Uterus (tissue), 2 donors: Measurements from ENCODE around the gene SLC9C2.

Experiments
- POLR2A ChIP-seq, 2 donors: fragments of 450-650 bp; IDR thresholded peaks; one replicate each; pipeline ENCODE4 v1.6.1; 2016; ENCODE audit warnings: antibody characterized with exemption in 2 of 2, mild to moderate bottlenecking in 1 of 2, moderate library complexity in 1 of 2
- TF ChIP-seq, protein P1 (sequence below), 4 experiments: fragments of 200-600 bp in 2 of 4; fragments of 450-650 bp in 2 of 4; sonication (generic) in 2 of 4; IDR thresholded peaks; one replicate each; pipeline ENCODE4 v1.5.1; 2016 to 2019; ENCODE audit warnings: antibody characterized with exemption in 4 of 4, mild to moderate bottlenecking in 2 of 4, moderate library complexity in 1 of 4

DNA sequence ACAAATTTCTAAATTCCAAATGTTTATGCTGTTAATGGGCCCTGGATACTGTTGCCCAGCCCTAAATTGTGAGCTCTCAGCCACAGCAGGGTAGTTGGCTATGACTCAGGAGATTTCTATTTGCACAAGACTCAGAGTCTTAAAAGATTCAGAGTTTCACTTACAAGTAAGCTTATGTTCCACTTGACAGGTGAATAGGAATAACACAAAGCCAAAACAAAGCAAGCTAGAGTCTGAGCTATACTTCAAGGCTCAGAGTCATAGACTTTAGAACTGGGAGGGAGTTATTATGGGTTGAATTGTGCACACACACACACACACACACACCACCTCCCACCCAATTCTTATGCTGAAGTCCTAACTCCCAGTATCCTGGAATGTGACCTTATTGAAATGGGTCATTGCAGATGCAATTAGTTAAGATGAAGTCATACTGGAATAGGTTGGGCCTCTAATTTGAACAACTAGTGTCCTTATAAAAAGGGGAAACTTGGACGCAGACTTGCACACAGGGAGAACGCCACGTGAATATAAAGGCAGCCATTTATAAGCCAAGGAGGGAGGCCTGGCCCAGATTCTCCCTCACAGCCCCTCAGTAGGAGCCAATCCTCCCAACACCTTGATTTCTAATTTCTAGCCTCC, 95.5 kb downstream of the SLC9C2 start:
- no peak for TF ChIP-seq POLR2A (IDR thresholded peaks at IDR 0.05)
- TF ChIP-seq, protein P1, sequence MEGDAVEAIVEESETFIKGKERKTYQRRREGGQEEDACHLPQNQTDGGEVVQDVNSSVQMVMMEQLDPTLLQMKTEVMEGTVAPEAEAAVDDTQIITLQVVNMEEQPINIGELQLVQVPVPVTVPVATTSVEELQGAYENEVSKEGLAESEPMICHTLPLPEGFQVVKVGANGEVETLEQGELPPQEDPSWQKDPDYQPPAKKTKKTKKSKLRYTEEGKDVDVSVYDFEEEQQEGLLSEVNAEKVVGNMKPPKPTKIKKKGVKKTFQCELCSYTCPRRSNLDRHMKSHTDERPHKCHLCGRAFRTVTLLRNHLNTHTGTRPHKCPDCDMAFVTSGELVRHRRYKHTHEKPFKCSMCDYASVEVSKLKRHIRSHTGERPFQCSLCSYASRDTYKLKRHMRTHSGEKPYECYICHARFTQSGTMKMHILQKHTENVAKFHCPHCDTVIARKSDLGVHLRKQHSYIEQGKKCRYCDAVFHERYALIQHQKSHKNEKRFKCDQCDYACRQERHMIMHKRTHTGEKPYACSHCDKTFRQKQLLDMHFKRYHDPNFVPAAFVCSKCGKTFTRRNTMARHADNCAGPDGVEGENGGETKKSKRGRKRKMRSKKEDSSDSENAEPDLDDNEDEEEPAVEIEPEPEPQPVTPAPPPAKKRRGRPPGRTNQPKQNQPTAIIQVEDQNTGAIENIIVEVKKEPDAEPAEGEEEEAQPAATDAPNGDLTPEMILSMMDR (IDR thresholded peaks at IDR 0.05) = no peak
